Measurements from ENCODE around the gene MYO9A. TPM values are rescaled to one million over a fixed set of nuclear protein-coding genes. Genes with fewer than 3 reads are reported as not detected.

MYO9A gene
- total RNA-seq, 1 donor from 2014 or later = 41.8 TPM

GRCh38 chr15:71853543-71853942, 264.4 kb downstream of the MYO9A start:
- no peak for TF ChIP-seq CTCF (IDR thresholded peaks at IDR 0.05)
- Mint-ChIP-seq H3K27me3 (ENCODE audit: low read depth) (no peaks in the 10 kb centered on the region), H3K27ac (ENCODE audit: unreplicated experiment) (no peak overlapping the region), H3K9me3 (ENCODE audit: low read depth) (no peaks in the 10 kb centered on the region), H3K4me1 (ENCODE audit: low read depth) (peaks cover 4% of the 10 kb centered on the region), H3K4me3 (ENCODE audit: unreplicated experiment) (no peak overlapping the region), H3K36me3 (ENCODE audit: low read depth) (peaks cover 10% of the 10 kb centered on the region)
- DNase-seq (ENCODE audit: low spot score) = no peak

GRCh38 chr15:71844916-71845315, 273.0 kb downstream of the MYO9A start:
- Mint-ChIP-seq H3K27ac (ENCODE audit: unreplicated experiment) (no peak overlapping the region), H3K9me3 (ENCODE audit: low read depth) (no peaks in the 10 kb centered on the region), H3K36me3 (ENCODE audit: low read depth) (peaks cover 23% of the 10 kb centered on the region), H3K27me3 (ENCODE audit: low read depth) (no peaks in the 10 kb centered on the region), H3K4me1 (ENCODE audit: low read depth) (no peaks in the 10 kb centered on the region), H3K4me3 (ENCODE audit: unreplicated experiment) (no peak overlapping the region)
- no peak for DNase-seq (ENCODE audit: low spot score)
- TF ChIP-seq CTCF (IDR thresholded peaks at IDR 0.05) = no peak

GRCh38 chr15:71841563-71841962, 276.4 kb downstream of the MYO9A start:
- Mint-ChIP-seq H3K27ac (ENCODE audit: unreplicated experiment) (no peak overlapping the region), H3K9me3 (ENCODE audit: low read depth) (no peaks in the 10 kb centered on the region), H3K4me3 (ENCODE audit: unreplicated experiment) (no peak overlapping the region), H3K36me3 (ENCODE audit: low read depth) (peaks cover 8% of the 10 kb centered on the region), H3K27me3 (ENCODE audit: low read depth) (no peaks in the 10 kb centered on the region), H3K4me1 (ENCODE audit: low read depth) (peaks cover 23% of the 10 kb centered on the region)
- TF ChIP-seq CTCF (IDR thresholded peaks at IDR 0.05) = no peak
- DNase-seq (ENCODE audit: low spot score) = no peak

- no peak for TF ChIP-seq CTCF (IDR thresholded peaks at IDR 0.05)
- peaks cover 2% of the 10 kb centered on the region for H3K9me3 Mint-ChIP-seq (ENCODE audit: low read depth)
- H3K27ac Mint-ChIP-seq (ENCODE audit: unreplicated experiment) = no peak overlapping the region
- no peak for DNase-seq (ENCODE audit: low spot score)
- peaks cover 38% of the 10 kb centered on the region for H3K36me3 Mint-ChIP-seq (ENCODE audit: low read depth)
- H3K4me3 Mint-ChIP-seq (ENCODE audit: unreplicated experiment) = no peak overlapping the region
- H3K4me1 Mint-ChIP-seq (ENCODE audit: low read depth) = peaks cover 9% of the 10 kb centered on the region
- H3K27me3 Mint-ChIP-seq (ENCODE audit: low read depth) = no peaks in the 10 kb centered on the region
Observed at GRCh38 chr15:71830981-71831380, 287.0 kb downstream of the MYO9A start.

- DNase-seq (ENCODE audit: low spot score) = no peak
- Mint-ChIP-seq H3K4me3 (ENCODE audit: unreplicated experiment) (no peak overlapping the region), H3K9me3 (ENCODE audit: low read depth) (peaks cover 19% of the 10 kb centered on the region), H3K27ac (ENCODE audit: unreplicated experiment) (no peak overlapping the region), H3K27me3 (ENCODE audit: low read depth) (no peaks in the 10 kb centered on the region), H3K4me1 (ENCODE audit: low read depth) (peaks cover 7% of the 10 kb centered on the region), H3K36me3 (ENCODE audit: low read depth) (peaks cover 58% of the 10 kb centered on the region)
- TF ChIP-seq CTCF (IDR thresholded peaks at IDR 0.05) = no peak
Observed at GRCh38 chr15:71826196-71826595, 291.8 kb downstream of the MYO9A start.

All from chondrocyte (in vitro differentiated cells).